SU-DHL-6 (cell line): ENCODE measurements around the gene SLC8B1.

Source experiments
- EZH2phosphoT487 ChIP-seq: fragments of 200-600 bp; sonication (generic), shearing (Covaris generic); conservative IDR thresholded peaks from 2 replicates; pipeline ENCODE4 v1.6.1; 2018; ENCODE audit warnings: mild to moderate bottlenecking, antibody characterized with exemption, low read length, moderate library complexity, mixed read lengths
- TF ChIP-seq, protein P1 (sequence below): fragments of 200-600 bp; sonication (generic); IDR thresholded peaks from one replicate; pipeline ENCODE4 v1.5.1; 2017; ENCODE audit warnings: antibody characterized with exemption, mild to moderate bottlenecking, low read length, moderate library complexity; ENCODE audit not compliant: insufficient read depth, poor library complexity, severe bottlenecking

DNA sequence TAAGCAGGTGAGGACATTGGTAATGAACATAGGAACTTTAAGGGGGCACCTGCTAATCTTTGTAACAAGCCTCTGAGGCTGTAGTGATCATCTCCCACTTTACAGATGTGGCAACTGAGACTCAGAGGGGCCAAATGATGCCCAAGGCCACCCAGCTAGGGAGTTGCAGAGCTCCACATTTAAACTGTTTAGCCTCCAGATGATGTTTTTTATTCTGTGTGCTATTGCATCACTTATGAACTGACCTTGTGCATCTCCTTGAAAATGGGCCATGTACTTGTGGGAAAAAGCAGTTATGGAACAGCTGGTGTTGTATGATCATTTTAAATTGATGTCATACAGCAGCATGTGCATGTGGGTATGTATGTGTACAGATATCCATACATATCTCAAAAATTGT, 72.2 kb downstream of the SLC8B1 start:
- TF ChIP-seq, protein P1, sequence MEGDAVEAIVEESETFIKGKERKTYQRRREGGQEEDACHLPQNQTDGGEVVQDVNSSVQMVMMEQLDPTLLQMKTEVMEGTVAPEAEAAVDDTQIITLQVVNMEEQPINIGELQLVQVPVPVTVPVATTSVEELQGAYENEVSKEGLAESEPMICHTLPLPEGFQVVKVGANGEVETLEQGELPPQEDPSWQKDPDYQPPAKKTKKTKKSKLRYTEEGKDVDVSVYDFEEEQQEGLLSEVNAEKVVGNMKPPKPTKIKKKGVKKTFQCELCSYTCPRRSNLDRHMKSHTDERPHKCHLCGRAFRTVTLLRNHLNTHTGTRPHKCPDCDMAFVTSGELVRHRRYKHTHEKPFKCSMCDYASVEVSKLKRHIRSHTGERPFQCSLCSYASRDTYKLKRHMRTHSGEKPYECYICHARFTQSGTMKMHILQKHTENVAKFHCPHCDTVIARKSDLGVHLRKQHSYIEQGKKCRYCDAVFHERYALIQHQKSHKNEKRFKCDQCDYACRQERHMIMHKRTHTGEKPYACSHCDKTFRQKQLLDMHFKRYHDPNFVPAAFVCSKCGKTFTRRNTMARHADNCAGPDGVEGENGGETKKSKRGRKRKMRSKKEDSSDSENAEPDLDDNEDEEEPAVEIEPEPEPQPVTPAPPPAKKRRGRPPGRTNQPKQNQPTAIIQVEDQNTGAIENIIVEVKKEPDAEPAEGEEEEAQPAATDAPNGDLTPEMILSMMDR: no peak
- no peak for TF ChIP-seq EZH2phosphoT487
